Ovary (tissue), 9 donors: ENCODE measurements around the gene CPNE4. TPM values are rescaled to one million over a fixed set of nuclear protein-coding genes. Genes with fewer than 3 reads are reported as not detected.
"Not testable (repeated sequence)": the region's sequence is repeated elsewhere in the genome, so short reads cannot be mapped to it uniquely, and the experiment has no call there.

ENCODE experiments used
- DNase-seq, 5 donors: peaks; one replicate each; pipeline ENCODE4 v3.0.0-alpha.2; 2019 to 2020
- H3K27ac ChIP-seq, 2 donors: fragments of 200-600 bp; one replicate each; pipeline versions ENCODE4 v1.5.1 to v1.8.0; 2019 to 2022
- H3K27me3 ChIP-seq: fragments of 200-600 bp; one replicate; pipeline ENCODE4 v1.8.0; 2022
- H3K36me3 ChIP-seq: fragments of 200-600 bp; sonication (generic); one replicate; pipeline ENCODE4 v1.5.1; 2019
- H3K4me1 ChIP-seq: one replicate; pipeline ENCODE4 v1.8.1; 2013; ENCODE audit warnings: mild to moderate bottlenecking, moderate library complexity; ENCODE audit not compliant: insufficient read depth
- H3K4me3 ChIP-seq: fragments of 200-600 bp; sonication (generic); one replicate; pipeline ENCODE4 v1.5.1; 2017
- H3K9me3 ChIP-seq, 2 donors: fragments of 200-600 bp in 1 of 2; sonication (generic) in 1 of 2; one replicate each; pipeline versions ENCODE4 v1.5.1 to v1.8.1; 2013 to 2019; ENCODE audit warnings: mild to moderate bottlenecking in 1 of 2, moderate library complexity in 1 of 2
- EP300 ChIP-seq: sonication (generic); formaldehyde crosslinking; IDR thresholded peaks from one replicate; pipeline ENCODE4 v1.6.1; 2017; ENCODE audit warnings: antibody characterized with exemption
- POLR2A ChIP-seq: fragments of 450-650 bp; IDR thresholded peaks from one replicate; pipeline ENCODE4 v1.6.1; 2017; ENCODE audit warnings: antibody characterized with exemption, mild to moderate bottlenecking, moderate library complexity
- WGBS, 3 donors: extraction: QIAGEN DNeasy Blood & Tissue Kit in 1 of 3; methylation state at CpG; one replicate each; pipeline versions ENCODE4 v1.1.5 to v1.1.7; 2013 to 2017; 5-methylcytosine and 5-hydroxymethylcytosine counted together
- intact Hi-C, 4 donors: fragments of 100-400 bp; cut with DNase I; formaldehyde crosslinking; loops; one replicate each; pipeline versions ENCODE4 v1.11.0 to v1.15.1; 2022 to 2023
- polyA plus RNA-seq, 2 donors: library from polyadenylated mRNA; stranded (reverse); fragments of 200-250 nt in 1 of 2; fragments of 350-450 nt in 1 of 2; fragmentation: Illumina TruSeq in 1 of 2; extraction: RNeasy Lipid Tissue Mini Kit (QIAGEN cat#74804) in 1 of 2; gene quantifications; one replicate each; pipeline ENCODE4 v1.2.3, GENCODE V29; 2013 to 2014
- total RNA-seq, 7 donors: library from RNA; depleted of rRNA in 2 of 7; stranded (reverse); fragments of >200 nt in 2 of 7; fragmentation: NEBNext Ultra II Directional in 3 of 7; extraction: Animal tissue kit (Norgen Biotek cat#: 25700) in 3 of 7; gene quantifications; one replicate each; pipeline versions ENCODE4 v1.1.0 to v1.2.4, GENCODE V29; 2016 to 2023
- TF ChIP-seq, protein P1 (sequence below), 3 donors: fragments of 450-650 bp in 2 of 3; fragments of 200-600 bp in 1 of 3; IDR thresholded peaks; one replicate each; pipeline versions ENCODE4 v1.5.1 to v1.8.0; 2016 to 2022; ENCODE audit warnings: antibody characterized with exemption in 3 of 3, mild to moderate bottlenecking in 1 of 3
- donor health status: DM: no; HTN: no; CAD: no; lungs with moderate emphysema.
- donor health status: DM: no; HTN: no; CAD: no.
- donor health status: Bipolar disorder and iron deficiency.
- donor health status: DM: yes; HTN: yes; CAD: no.
- donor health status: DM: no; HTN: no; CAD: no.
- donor health status: DM: yes; HTN: yes; CAD: no.

Gene CPNE4
- total and polyA plus RNA-seq, 9 donors: 0.11 to 0.27 (median 0.13) TPM; not detected in 6

DNA sequence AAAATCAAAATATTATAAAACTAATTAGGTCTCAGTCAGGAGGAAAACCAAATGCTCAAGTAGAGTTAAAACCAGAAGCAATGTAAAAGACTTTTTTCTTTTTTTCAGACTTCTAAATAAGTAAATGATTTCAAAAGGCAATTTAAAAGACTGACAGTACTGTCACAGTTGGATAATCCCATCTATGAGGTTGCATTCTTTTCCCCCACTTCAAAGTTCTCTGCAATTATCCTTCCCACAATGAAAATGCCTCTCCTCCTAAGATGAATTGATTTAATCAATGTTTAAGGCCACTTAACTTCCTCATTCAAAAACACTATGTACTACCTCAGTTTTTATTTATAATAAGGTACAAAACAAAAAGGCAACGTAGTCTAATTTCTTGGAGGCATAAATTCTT lies 540.1 kb downstream of the CPNE4 start:
- H3K36me3 ChIP-seq: no peaks in the 10 kb centered on the region
- no peak for DNase-seq
- H3K27me3 ChIP-seq: no peaks in the 10 kb centered on the region
- no peaks in the 10 kb centered on the region for H3K9me3 ChIP-seq
- intact Hi-C loops: no loop called here
- WGBS, 3 donors: 86 to 93% (median 90%) methylated on average over 1 of the region's 1 CpG
- no peak for TF ChIP-seq EP300
- TF ChIP-seq, protein P1, sequence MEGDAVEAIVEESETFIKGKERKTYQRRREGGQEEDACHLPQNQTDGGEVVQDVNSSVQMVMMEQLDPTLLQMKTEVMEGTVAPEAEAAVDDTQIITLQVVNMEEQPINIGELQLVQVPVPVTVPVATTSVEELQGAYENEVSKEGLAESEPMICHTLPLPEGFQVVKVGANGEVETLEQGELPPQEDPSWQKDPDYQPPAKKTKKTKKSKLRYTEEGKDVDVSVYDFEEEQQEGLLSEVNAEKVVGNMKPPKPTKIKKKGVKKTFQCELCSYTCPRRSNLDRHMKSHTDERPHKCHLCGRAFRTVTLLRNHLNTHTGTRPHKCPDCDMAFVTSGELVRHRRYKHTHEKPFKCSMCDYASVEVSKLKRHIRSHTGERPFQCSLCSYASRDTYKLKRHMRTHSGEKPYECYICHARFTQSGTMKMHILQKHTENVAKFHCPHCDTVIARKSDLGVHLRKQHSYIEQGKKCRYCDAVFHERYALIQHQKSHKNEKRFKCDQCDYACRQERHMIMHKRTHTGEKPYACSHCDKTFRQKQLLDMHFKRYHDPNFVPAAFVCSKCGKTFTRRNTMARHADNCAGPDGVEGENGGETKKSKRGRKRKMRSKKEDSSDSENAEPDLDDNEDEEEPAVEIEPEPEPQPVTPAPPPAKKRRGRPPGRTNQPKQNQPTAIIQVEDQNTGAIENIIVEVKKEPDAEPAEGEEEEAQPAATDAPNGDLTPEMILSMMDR (IDR thresholded peaks at IDR 0.05): no peak
- no peak for TF ChIP-seq POLR2A
- no peak overlapping the region for H3K27ac ChIP-seq
- no peaks in the 10 kb centered on the region for H3K4me1 ChIP-seq
- H3K4me3 ChIP-seq: no peak overlapping the region

DNA sequence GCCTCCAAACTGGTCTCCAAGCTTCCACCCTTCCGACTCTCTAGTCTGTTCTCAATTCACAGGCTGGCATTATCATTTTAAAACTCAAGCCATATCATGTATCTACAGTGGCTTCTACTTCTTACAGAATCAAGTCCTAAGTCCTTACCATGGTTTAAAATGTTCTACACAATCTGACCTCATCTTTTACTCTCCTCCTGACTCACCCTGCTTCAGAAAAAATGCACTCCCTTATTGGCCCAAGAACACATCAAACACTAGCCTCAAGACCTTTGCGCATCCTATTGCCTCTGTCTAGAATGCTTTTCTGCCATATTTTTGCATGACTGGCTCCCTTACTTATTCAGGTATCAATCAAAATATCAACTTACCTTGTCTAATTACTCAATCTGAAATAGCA lies 543.0 kb downstream of the CPNE4 start:
- H3K27me3 ChIP-seq: no peaks in the 10 kb centered on the region
- no peaks in the 10 kb centered on the region for H3K9me3 ChIP-seq
- no peaks in the 10 kb centered on the region for H3K4me1 ChIP-seq
- WGBS, 3 donors: 97 to 99% (median 98%) methylated on average over 2 of the region's 2 CpGs
- intact Hi-C loops: no loop called here
- no peak overlapping the region for H3K4me3 ChIP-seq
- no peak for DNase-seq
- TF ChIP-seq, protein P1 (IDR thresholded peaks at IDR 0.05): no peak
- TF ChIP-seq EP300: no peak
- no peak overlapping the region for H3K27ac ChIP-seq
- H3K36me3 ChIP-seq: no peaks in the 10 kb centered on the region

DNA sequence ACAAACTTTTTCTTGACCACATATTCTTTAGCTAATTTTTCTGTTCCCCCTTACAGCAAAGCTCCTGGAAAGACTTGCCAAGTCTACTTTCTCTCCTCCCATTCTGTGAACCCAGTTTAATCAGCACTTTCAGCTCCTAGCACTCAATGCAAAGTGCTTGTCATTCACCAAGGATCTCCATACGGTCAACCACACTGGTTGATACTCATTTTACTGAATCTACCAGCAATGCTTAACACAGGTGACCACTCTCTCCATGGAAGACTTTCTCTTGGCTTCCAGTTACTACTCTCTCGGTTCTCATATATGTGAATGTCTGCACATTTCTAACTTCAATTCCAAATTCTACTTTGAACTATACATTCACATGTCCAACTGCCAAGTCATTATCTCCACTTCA lies 543.7 kb downstream of the CPNE4 start:
- intact Hi-C loops: no loop called here
- no peak for TF ChIP-seq EP300
- TF ChIP-seq, protein P1 (IDR thresholded peaks at IDR 0.05): no peak
- no peak for TF ChIP-seq POLR2A
- WGBS, 3 donors: 89 to 96% (median 94%) methylated on average over 2 of the region's 2 CpGs
- Histone ChIP-seq H3K4me3 (no peak overlapping the region), H3K4me1 (no peaks in the 10 kb centered on the region), H3K9me3 (no peaks in the 10 kb centered on the region), H3K27me3 (no peaks in the 10 kb centered on the region), H3K27ac (no peak overlapping the region), H3K36me3 (no peaks in the 10 kb centered on the region)
- DNase-seq: no peak

DNA sequence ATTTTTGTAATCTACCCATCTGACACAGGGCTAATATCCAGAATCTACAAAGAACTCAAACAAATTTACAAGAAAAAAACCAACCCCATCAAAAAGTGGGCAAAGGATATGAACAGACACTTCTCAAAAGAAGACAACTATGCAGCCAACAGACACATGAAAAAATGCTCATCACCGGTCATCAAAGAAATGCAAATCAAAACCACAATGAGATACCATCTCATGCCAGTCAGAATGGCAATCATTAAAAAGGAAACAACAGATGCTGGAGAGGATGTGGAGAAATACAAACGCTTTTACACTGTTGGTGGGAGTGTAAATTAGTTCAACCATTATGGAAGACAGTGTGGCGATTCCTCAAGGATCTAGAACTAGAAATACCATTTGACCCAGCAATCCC lies 548.3 kb downstream of the CPNE4 start:
- H3K27me3 ChIP-seq, H3K36me3 ChIP-seq, H3K4me1 ChIP-seq, H3K27ac ChIP-seq, DNase-seq, H3K4me3 ChIP-seq, intact Hi-C loops, H3K9me3 ChIP-seq: not testable (repeated sequence)
- WGBS, 3 donors: 96 to 98% (median 97%) methylated on average over 3 of the region's 3 CpGs

DNA sequence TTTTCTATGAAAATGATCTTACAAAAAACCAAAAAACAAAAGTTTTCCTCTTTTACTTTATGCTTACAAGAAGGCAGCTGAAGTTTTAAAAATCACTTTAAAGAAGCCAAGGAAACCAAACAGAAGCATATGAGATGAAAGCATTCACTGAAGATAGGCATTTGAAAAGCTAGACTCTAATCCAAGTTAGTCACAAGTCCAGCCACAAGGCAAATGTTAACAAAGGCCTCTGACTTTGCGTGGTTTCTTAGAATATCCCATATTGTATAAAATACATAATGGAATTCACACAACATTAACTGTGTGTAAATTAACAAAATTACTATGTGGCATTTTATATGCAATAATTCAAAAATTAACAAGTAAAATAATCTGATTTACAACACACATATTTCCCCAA lies 549.7 kb downstream of the CPNE4 start:
- no peaks in the 10 kb centered on the region for H3K4me1 ChIP-seq
- no peak overlapping the region for H3K27ac ChIP-seq
- no peak overlapping the region for H3K4me3 ChIP-seq
- DNase-seq: no peak
- TF ChIP-seq POLR2A: no peak
- TF ChIP-seq, protein P1 (IDR thresholded peaks at IDR 0.05): no peak
- TF ChIP-seq EP300: no peak
- H3K9me3 ChIP-seq: no peaks in the 10 kb centered on the region
- no peaks in the 10 kb centered on the region for H3K27me3 ChIP-seq
- intact Hi-C loops: no loop called here
- 35 to 77% (median 37%) methylated on average over 1 of the region's 1 CpG for WGBS, 3 donors
- H3K36me3 ChIP-seq: no peaks in the 10 kb centered on the region
